Ectodermal cell (in vitro differentiated cells): ENCODE results near the gene FAT3.

ENCODE experiments used
- H3K27ac ChIP-seq: 2 replicates; pipeline ENCODE4 v1.7.0; 2013; ENCODE audit warnings: mild to moderate bottlenecking, low read depth, low read length; ENCODE audit not compliant: insufficient read depth, poor library complexity, severe bottlenecking
- H3K27me3 ChIP-seq: 2 replicates; pipeline ENCODE4 v1.7.0; 2013; ENCODE audit warnings: mild to moderate bottlenecking, low read length; ENCODE audit not compliant: insufficient read depth, control insufficient read depth, poor library complexity, severe bottlenecking
- H3K36me3 ChIP-seq: one replicate; pipeline ENCODE4 v1.7.0; 2013; ENCODE audit warnings: low read length; ENCODE audit not compliant: control insufficient read depth, insufficient read depth
- H3K4me1 ChIP-seq: one replicate; pipeline ENCODE4 v1.7.0; 2013; ENCODE audit warnings: low read length; ENCODE audit not compliant: control insufficient read depth, insufficient read depth
- H3K4me3 ChIP-seq: 2 replicates; pipeline ENCODE4 v1.7.0; 2013; ENCODE audit warnings: low read depth, low read length, control low read depth; ENCODE audit not compliant: insufficient read depth
- H3K9me3 ChIP-seq: 2 replicates; pipeline ENCODE4 v1.7.0; 2013; ENCODE audit warnings: mild to moderate bottlenecking, low read length, moderate library complexity; ENCODE audit not compliant: control insufficient read depth
- WGBS, 2 experiments: methylation state at CpG; one replicate each; pipeline ENCODE4 v1.1.7; 2013; ENCODE audit warnings: missing lambda C conversion rate in 2 of 2; 5-methylcytosine and 5-hydroxymethylcytosine counted together

FAT3 gene

DNA sequence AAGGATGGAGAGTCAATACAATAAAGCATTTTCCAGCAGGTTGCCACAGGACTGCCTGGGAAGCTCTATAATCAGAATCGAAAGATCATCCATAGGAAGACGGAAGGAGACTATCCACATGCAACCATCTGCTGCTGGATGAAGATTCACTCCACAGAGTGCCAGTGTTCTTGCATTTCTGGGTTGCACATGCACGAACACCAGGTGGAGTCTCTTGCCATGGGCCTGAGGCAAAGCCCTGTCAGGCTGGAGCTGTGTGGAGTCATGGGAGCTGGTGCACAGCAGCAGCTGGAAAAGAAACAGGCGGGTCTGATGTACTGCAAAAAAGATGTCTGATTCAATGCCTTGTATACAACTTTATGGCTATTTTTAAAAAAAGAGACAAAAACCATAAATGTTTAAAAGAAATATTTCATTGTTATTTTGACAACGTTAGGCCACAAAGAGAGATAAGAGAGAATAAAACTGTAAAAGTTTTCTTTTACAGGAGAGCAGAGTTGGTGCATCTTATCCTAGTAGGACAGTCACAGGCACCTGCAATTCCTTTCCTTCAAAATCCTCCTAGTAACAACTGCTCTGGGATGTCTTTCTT is 12.9 kb upstream of the FAT3 start:
- Histone ChIP-seq H3K27ac (no peak overlapping the region), H3K27me3 (no peaks in the 10 kb centered on the region), H3K4me3 (no peak overlapping the region), H3K9me3 (no peaks in the 10 kb centered on the region), H3K36me3 (no peaks in the 10 kb centered on the region), H3K4me1 (no peaks in the 10 kb centered on the region)
- WGBS, 2 experiments: 81 to 83% methylated on average over 5 of the region's 5 CpGs

DNA sequence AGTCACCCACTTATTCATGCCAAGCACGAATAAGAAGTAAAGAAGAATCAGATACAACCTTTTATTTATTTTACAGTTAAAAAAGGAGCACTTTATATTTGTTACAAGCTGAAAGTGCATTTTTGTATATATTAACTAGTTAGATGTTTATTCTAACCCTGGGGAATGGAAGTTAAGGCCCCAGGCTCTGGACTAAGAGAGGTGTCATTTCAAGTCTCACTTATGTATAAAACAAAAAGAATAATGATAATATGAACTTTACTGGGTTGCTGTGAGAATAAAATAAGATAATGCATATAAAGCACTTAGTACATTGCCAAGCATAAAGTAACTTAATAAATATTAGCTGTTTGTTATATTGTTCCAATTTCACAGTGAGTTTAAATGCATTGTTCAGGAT is 12.1 kb upstream of the FAT3 start:
- H3K36me3 ChIP-seq: no peaks in the 10 kb centered on the region
- WGBS, 2 experiments: 100% methylated on average over 1 of the region's 1 CpG
- H3K27me3 ChIP-seq: no peaks in the 10 kb centered on the region
- no peak overlapping the region for H3K27ac ChIP-seq
- H3K4me1 ChIP-seq: no peaks in the 10 kb centered on the region
- no peaks in the 10 kb centered on the region for H3K9me3 ChIP-seq
- no peak overlapping the region for H3K4me3 ChIP-seq

DNA sequence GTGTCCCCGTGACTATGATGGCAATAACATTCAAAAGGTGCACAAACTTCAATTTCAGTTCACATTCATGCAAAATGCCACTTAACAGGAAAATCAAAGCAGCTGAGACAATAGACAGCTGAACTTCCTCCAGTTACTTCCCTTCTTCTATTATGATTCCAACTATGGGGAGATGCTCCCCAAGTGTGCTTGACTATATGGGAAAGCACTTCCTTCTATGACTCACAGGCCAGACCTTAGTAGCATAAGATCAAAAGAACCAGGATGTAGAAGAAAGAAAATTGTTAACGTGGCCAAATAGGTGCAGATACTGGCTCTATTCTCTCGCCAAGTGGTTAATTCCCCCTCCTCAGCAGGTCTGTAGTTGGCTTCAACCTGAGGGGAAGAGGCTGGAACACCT is 7.8 kb upstream of the FAT3 start:
- Histone ChIP-seq H3K27me3 (peaks cover 5% of the 10 kb centered on the region), H3K9me3 (no peaks in the 10 kb centered on the region)
- 66 to 68% methylated on average over 3 of the region's 3 CpGs for WGBS, 2 experiments

DNA sequence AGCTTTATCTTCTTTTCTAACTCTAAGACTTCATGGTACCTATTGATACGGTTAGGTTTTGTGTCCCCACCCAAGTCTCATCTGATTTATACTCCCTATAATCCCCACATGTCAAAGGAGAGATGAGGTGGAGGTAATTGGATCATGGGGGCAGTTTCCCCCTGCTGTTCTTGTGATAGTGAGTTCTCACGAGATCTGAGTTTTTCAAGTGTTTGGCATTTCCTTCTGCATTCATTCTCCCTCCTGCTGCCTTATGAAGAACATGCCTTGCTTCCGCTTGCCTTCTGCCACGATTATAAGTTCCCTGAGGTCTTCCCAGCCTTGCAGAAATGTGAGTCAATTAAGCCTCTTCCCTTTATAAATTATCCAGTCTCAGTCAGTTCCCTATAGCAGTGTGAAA is 5.1 kb upstream of the FAT3 start:
- peaks cover 26% of the 10 kb centered on the region for H3K27me3 ChIP-seq
- WGBS, 2 experiments: 41 to 43% methylated on average over 3 of the region's 4 CpGs
- no peaks in the 10 kb centered on the region for H3K36me3 ChIP-seq
- H3K4me1 ChIP-seq: peaks cover 12% of the 10 kb centered on the region
- H3K4me3 ChIP-seq: no peak overlapping the region
- H3K27ac ChIP-seq: no peak overlapping the region
- no peaks in the 10 kb centered on the region for H3K9me3 ChIP-seq

More for the DNA sequence above, 7.8 kb upstream of the FAT3 start:
- no peaks in the 10 kb centered on the region for H3K36me3 ChIP-seq
- H3K4me1 ChIP-seq: no peaks in the 10 kb centered on the region
- no peak overlapping the region for H3K4me3 ChIP-seq
- H3K27ac ChIP-seq: no peak overlapping the region

DNA sequence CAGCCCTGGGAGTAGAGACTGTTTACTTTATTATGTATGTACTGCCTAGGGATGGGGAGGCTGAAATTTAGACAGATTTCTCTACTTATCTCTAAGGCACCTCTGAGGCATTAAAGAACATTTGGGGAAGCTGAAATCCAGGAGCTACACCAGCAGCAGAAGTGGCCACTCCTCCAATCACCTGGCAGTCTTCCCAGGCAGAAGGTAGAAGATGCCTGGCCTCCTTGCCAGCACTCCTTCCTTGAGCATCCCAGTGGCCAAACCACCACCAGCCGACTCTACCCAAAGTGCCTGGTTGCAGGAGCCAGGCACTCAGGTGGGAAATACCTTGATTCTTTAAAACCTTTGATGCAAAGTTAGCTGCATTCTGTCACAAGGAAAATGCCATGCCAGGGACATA is 1.9 kb upstream of the FAT3 start:
- Histone ChIP-seq H3K36me3 (no peaks in the 10 kb centered on the region), H3K9me3 (no peaks in the 10 kb centered on the region), H3K4me1 (peaks cover 12% of the 10 kb centered on the region), H3K4me3 (no peak overlapping the region), H3K27me3 (peaks cover 48% of the 10 kb centered on the region), H3K27ac (no peak overlapping the region)
- 80 to 82% methylated on average over 1 of the region's 1 CpG for WGBS, 2 experiments

DNA sequence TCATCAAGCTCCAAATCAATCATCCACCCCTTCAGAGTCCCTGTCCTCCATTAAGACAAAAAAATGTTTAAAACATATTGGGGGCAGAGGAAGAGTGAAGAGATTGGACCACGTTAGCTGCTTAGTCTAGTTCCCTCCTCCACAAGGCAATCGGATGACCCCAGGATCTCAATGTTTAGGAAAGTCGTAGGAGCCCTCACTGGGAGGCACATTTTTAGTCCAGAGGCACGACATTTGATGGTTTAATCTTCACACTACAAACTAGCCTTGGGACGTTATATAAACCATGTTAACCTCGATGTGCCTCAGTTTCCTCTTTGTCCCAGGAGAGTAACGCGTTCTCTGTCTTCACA is 588 bp upstream of the FAT3 start:
- Histone ChIP-seq H3K4me1 (peaks cover 24% of the 10 kb centered on the region), H3K4me3 (peak overlapping the region; percentile 55), H3K27me3 (peaks cover 48% of the 10 kb centered on the region), H3K9me3 (no peaks in the 10 kb centered on the region), H3K27ac (peak overlapping the region; percentile 6), H3K36me3 (no peaks in the 10 kb centered on the region)
- 2% methylated on average over 8 of the region's 8 CpGs for WGBS, 2 experiments

DNA sequence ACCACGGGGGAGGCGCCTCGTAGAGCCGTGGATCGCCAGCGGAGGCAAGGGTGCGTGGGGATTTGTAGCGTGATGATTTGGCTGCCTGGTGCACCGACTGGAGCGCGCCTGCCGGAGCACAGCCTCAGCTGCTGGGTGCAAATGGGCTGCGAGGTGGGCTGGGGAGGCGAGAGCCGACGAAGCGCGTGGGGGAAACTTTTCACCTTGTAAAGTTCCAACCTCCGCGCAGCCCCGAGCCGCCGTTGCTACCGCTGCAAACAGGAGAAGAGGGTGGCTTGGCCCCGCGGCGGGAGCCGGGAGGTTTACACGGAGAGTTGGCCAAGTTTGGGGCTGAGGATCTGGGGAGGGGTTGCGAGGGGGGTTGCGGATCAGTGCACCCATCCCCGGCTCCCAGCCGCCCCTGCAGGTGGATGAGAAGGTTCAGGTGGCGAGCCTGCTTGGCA is 528 bp downstream of the FAT3 start:
- Histone ChIP-seq H3K27ac (no peak overlapping the region), H3K36me3 (no peaks in the 10 kb centered on the region), H3K27me3 (peaks cover 48% of the 10 kb centered on the region), H3K4me1 (peaks cover 29% of the 10 kb centered on the region), H3K4me3 (peak overlapping the region; percentile 55), H3K9me3 (no peaks in the 10 kb centered on the region)
- 0 to 1% methylated on average over 34 of the region's 34 CpGs for WGBS, 2 experiments

DNA sequence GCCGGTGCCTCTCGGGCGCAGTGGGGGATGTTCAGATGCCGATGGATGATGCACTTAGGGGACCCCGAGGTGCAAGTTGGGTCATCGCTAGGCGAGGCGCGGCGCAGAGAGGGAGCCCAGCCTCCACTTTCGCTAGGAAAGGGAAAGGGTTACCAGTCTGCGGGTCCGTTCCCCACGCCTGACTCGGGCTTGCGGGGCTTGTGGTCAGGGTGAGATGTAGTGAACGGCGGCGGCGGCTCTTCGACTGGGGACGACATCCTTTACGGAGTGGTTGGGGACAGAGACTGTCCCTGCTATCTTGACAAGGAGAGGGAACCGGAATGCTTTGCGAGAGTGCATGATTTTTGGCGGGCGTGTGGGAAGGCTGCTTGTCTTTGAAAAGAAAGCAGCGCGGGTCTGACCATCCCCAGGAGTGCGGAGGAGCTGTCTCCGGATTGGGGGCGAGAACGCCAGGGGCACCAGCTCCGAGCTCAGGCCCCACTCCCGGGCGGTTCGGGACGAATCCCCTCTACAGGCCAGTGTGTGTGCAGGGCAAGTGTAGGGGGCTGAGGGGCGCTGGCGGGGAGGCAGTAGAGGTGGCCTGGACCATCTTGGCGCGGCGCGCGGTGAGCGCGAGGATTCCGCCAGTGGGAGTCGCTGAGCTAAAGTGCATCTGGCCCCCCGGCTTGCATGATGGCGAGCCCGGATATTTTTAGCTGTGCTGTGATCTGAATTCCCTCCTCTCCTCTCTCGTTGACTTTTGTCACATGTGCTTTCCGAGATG is 1.1 kb downstream of the FAT3 start:
- peaks cover 29% of the 10 kb centered on the region for H3K4me1 ChIP-seq
- no peak overlapping the region for H3K27ac ChIP-seq
- 0% methylated on average over 54 of the region's 54 CpGs for WGBS, 2 experiments
- peak overlapping the region; percentile 55 for H3K4me3 ChIP-seq
- H3K36me3 ChIP-seq: no peaks in the 10 kb centered on the region
- no peaks in the 10 kb centered on the region for H3K9me3 ChIP-seq
- H3K27me3 ChIP-seq: peaks cover 48% of the 10 kb centered on the region

DNA sequence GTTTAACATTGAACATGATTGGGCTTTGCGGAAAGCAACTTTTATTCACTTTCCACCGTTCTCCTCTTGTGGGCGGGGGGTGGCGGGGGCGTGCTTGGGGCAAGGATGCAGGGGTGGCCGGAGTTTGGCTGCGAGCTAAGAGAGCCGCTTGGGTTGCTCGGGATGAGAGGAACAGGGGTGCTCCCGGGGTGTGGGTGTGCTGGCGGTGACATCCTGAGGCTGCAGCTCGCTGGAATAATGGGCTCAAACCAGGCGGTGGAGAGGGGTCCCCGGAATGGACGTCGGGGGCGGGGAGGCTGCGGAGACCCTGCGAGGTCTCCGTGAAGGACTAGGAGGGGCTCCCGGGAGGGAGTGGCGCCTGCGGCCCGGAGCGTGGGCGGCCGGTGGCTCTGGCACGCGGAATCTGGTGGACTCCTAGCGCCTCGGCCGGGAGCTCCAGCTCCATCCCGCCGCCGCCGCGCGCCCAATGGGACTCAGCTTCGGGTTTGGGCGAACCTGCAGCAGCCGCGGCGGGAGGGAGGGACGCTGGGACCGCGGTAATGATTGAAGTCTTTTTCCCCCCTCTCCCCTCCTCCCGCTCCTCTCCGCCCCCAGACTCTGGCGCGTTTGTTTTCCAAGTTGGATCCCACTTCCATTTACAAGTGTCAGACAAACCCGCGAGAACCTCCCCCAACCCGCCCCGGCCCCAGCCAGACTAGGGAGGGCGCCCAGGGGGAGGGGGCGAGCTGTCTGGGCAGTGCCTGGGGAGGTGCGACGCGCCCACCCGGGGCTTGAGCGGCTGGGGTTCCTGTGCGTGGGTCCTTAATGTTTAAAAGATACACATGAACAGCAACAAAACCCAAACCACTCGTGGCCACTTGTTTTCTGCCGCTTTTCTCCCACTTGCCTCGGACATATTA is 2.0 kb downstream of the FAT3 start:
- Histone ChIP-seq H3K27ac (peak overlapping the region; percentile 38), H3K36me3 (no peaks in the 10 kb centered on the region), H3K27me3 (peaks cover 44% of the 10 kb centered on the region), H3K4me3 (peak overlapping the region; percentile 55), H3K4me1 (peaks cover 29% of the 10 kb centered on the region), H3K9me3 (no peaks in the 10 kb centered on the region)
- WGBS, 2 experiments: 0 to 1% methylated on average over 65 of the region's 65 CpGs

DNA sequence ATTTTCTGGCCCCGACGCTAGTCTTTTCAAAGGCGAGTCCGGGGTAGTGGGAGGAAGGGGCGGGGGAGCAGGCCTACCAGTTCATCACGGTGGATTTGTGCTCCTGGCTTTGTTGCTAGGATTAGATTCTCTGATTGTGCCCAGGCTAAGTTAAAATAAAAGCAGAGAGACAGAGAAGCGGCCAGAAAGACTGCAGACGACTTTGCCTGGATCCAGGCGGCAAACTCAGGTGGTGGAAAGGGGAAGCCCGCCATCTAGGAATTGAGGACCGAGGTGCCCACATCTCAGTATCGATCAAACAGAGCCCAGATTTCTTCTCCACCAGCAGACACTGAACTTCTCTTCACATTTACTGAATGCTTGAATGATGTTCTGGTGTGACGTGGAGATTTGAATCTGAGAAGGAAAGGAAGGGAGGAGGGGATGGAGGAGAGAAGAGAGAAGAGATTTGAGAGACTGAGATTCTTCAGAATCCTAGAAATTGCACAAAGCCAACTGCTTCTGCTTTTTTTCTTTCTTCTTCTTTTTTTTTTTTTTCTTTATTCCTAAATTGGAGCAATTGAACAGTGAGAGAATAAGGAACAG is 2.7 kb downstream of the FAT3 start:
- Histone ChIP-seq H3K27ac (no peak overlapping the region), H3K9me3 (no peaks in the 10 kb centered on the region), H3K27me3 (peaks cover 43% of the 10 kb centered on the region), H3K36me3 (no peaks in the 10 kb centered on the region), H3K4me1 (peaks cover 29% of the 10 kb centered on the region), H3K4me3 (peak overlapping the region; percentile 55)
- WGBS, 2 experiments: 1 to 4% methylated on average over 11 to 13 of the region's 13 CpGs
